ENCODE results near the gene GADD45GIP1.

GADD45GIP1 gene

DNA sequence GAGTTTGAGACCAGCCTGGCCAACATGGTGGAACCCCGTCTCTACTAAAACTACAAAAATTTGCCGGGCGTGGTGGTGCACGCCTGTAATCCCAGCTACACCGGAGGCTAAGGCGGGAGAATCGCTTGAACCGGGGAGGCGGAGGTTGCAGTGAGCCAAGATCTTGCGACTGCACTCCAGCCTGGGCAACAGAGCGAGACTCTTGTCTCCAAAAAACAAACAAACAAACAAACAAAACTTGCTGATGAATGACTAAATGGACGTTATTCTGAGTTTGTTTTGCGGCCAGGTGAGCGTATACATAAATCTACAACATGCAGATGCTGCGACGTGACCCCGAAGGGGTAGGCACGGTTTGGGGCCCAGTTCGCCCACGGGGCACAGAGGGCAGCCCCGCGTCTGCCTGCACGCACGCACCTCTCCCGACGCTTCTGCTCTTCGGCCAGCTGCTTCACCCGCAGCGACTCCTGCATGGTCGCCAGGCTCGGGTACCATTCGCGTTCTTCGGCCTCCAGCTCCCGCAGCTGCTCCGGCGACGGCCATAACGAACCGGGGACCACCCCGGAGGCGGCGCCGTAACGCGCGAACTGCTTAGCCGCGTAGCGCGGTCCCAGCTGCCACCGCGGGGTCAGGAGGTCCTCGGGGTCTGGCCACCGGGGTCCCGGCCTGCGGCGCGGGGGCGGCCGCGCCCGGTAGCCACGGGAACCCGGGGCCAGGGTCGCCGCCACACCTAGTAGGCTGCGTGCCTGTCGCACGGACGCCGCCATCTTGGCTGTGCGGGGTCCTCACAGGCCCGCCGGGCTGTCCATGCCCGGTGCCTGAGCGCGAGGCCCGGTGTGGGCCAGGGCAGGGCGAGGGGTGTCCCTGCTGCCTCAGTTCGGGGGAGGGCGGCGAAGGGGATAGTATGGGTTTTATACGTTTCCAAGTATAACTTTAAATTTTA lies at the start of gene GADD45GIP1:
Gene GADD45GIP1 (minus strand): TSS at position 778 of the 943 bp plus-strand sequence. CDS start 11 bp downstream, at position 767.
- TF ChIP-seq, protein P1, sequence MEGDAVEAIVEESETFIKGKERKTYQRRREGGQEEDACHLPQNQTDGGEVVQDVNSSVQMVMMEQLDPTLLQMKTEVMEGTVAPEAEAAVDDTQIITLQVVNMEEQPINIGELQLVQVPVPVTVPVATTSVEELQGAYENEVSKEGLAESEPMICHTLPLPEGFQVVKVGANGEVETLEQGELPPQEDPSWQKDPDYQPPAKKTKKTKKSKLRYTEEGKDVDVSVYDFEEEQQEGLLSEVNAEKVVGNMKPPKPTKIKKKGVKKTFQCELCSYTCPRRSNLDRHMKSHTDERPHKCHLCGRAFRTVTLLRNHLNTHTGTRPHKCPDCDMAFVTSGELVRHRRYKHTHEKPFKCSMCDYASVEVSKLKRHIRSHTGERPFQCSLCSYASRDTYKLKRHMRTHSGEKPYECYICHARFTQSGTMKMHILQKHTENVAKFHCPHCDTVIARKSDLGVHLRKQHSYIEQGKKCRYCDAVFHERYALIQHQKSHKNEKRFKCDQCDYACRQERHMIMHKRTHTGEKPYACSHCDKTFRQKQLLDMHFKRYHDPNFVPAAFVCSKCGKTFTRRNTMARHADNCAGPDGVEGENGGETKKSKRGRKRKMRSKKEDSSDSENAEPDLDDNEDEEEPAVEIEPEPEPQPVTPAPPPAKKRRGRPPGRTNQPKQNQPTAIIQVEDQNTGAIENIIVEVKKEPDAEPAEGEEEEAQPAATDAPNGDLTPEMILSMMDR (conservative IDR thresholded peaks at IDR 0.05): no peak
- TF ChIP-seq ZFX (IDR thresholded peaks at IDR 0.05): peak; percentile 93
- H3K27ac ChIP-seq: peak within 1 kb of the TSS; percentile 96

DNA sequence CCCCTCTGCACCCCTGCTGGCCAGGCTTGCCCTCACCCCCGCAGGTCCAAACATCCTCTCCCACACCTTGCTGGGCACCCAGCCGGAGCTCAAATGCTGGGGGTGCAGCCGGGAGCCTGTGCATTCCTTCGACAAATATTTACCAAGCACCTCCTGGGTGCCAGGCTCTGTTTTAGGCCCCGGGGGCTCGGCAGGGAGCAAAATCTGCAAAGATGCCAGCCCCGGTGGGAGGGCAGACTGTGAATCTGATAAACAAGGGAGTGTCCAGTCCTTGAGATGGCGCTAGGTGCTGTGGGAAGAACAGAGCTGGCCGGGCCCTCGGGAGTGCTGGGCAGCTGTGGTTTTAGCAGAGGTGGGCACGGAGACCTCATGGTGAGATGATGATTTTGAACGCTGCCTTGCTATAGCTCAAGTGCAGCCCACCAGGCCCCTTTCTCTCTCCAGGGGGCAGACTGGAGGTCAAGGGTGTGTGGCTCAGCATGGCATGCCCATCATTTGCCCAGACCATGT lies 48.9 kb upstream of the GADD45GIP1 start:
- TF ChIP-seq, protein P1 (conservative IDR thresholded peaks at IDR 0.05): no peak; the same call in 1 of the 2 replicates
- no peak for TF ChIP-seq ZFX (IDR thresholded peaks at IDR 0.05)
- peak overlapping the region; percentile 100 for H3K27ac ChIP-seq

DNA sequence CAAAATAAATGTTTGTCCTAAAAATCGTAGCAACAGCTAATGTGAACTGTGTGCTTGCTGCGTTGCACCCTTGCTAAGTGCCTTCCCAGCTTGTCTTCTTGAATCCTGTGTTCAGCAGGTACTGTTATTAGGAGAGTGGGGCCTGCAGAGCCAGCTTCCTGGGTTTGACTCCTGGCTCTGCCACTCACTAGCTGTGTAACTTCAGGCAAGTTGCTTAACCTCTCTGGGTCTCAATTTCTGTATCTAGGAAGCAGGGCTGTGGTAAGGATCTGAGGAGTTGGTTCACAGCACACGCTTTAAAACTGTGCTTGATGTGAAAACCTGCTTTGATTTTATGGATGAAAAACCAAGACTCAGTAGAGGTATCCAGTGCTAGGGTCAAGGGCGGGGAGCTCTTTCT lies 48.2 kb upstream of the GADD45GIP1 start:
- H3K27ac ChIP-seq: peak overlapping the region; percentile 100
- TF ChIP-seq ZFX (IDR thresholded peaks at IDR 0.05): 0 out of 2 replicates have a peak, but pooled peaks have one; percentile 20
- TF ChIP-seq, protein P1 (conservative IDR thresholded peaks at IDR 0.05): no peak

DNA sequence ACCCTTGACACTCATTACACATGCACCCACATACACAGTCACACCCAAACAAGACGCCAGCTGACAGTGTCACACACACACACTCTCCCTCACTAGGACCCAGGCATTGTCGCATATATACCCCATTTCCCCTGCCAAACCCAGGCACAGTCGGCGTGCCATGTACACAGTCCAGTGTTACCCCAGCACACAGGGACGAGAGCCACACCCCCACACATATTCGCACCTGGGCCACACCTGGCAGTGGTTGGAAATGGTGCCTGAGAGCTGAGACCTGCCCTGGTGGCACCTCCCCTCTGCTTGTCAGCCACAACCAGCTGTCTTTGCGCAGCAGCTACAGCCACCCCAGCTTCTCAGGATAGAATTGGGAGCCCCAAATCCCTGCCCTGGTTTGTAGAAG lies 47.2 kb upstream of the GADD45GIP1 start:
- no peak for TF ChIP-seq ZFX (IDR thresholded peaks at IDR 0.05)
- TF ChIP-seq, protein P1 (conservative IDR thresholded peaks at IDR 0.05): no peak
- peak overlapping the region; percentile 100 for H3K27ac ChIP-seq

DNA sequence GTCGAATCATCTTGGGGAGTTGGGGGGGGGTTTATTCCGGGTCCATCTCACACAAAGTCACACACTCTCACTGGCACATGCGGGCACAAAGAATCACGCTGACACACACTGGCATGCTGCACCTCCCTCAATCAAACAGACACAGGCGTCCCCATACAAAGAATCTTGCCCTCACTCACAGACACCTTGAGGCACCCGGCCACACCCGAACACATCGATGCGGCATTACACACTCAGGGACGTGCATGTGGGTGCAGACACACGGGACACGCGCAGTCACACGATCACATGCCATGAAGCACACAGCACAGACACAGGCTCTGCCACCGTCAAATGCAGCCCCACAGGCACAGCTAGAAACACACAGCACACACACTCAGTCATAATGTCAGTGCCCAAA lies 46.1 kb upstream of the GADD45GIP1 start:
- TF ChIP-seq, protein P1 (conservative IDR thresholded peaks at IDR 0.05): no peak
- no peak for TF ChIP-seq ZFX (IDR thresholded peaks at IDR 0.05)
- H3K27ac ChIP-seq: peak overlapping the region; percentile 100

DNA sequence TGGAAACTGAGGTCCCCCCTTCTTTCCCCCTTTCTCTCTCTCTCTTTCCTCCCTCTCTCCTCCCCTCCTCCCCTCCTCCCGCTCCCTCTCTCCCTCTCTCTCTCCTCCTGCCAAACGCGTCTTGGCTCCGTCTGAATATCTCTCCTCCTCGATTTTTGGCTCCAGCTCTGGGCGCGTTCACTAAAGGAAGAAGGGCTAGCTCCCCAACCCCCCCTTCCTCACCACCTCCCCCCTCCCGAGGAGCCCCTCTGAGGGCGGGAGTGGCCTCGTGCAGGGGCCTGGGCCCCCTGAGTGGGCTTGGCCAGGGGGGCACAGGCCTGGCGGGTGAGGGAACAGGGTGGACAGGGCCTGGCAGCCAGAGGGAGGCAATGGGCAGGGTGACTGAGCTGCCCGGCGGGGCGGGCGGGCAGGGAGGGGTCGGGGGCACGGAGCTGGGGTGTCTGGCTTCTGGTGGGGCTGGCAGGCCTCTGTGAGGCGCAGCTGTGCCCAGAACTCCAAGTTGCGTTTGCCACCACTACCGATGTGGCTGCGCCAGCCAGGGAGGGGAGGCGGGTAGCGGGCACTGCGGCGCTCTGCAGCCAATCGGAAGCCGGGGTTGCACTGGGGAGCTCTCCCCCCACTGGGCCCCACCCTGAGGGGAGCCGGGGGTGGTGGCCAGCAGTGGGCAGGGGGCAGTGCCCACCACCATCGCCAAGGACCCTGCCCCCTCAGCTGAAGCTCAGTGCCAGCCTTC lies 45.3 kb upstream of the GADD45GIP1 start:
- 0 out of 2 replicates have a peak, but pooled peaks have one; percentile 26 for TF ChIP-seq ZFX (IDR thresholded peaks at IDR 0.05)
- TF ChIP-seq, protein P1 (conservative IDR thresholded peaks at IDR 0.05): no peak; the same call in 1 of the 2 replicates
- H3K27ac ChIP-seq: peak overlapping the region; percentile 100
